Aortic smooth muscle cell (primary cell): ENCODE results near the gene ANKRD52. TPM values are rescaled to one million over a fixed set of nuclear protein-coding genes. Genes with fewer than 3 reads are reported as not detected.

Experiments
- total RNA-seq: library from RNA; depleted of rRNA; stranded (reverse); fragments of >200 nt; gene quantifications from 2 replicates; pipeline ENCODE4 v1.2.3, GENCODE V29; 2014

The ANKRD52 gene
- total RNA-seq: 16.8 and 18.5 TPM in 2 replicates

GRCh38 chr12:56258068-56258819, at the start of gene ANKRD52:
Gene ANKRD52 (minus strand): TSS chr12:56258384. CDS start chr12:56258269, 115 bp downstream.

GRCh38 chr12:56299853-56300643, 41.9 kb upstream of the ANKRD52 start, which contains the start of gene CS:
Gene CS (minus strand): TSS chr12:56300330. CDS start chr12:56300201, 129 bp downstream.

GRCh38 chr12:56266693-56267442, 8.7 kb upstream of the ANKRD52 start, which contains the start of gene COQ10A:
Gene COQ10A (plus strand): TSS chr12:56266942. CDS start chr12:56267119, 177 bp downstream.

GRCh38 chr12:56229916-56230431, 28.2 kb downstream of the ANKRD52 start, which contains the start of gene SLC39A5:
Gene SLC39A5 (plus strand): TSS chr12:56230051. CDS start chr12:56231275, 1,224 bp downstream.

GRCh38 chr12:56224102-56224701, 34.0 kb downstream of the ANKRD52 start, which contains the start of gene NABP2:
Gene NABP2 (plus strand): TSS chr12:56224342. CDS start chr12:56224857, 515 bp downstream.

DNA sequence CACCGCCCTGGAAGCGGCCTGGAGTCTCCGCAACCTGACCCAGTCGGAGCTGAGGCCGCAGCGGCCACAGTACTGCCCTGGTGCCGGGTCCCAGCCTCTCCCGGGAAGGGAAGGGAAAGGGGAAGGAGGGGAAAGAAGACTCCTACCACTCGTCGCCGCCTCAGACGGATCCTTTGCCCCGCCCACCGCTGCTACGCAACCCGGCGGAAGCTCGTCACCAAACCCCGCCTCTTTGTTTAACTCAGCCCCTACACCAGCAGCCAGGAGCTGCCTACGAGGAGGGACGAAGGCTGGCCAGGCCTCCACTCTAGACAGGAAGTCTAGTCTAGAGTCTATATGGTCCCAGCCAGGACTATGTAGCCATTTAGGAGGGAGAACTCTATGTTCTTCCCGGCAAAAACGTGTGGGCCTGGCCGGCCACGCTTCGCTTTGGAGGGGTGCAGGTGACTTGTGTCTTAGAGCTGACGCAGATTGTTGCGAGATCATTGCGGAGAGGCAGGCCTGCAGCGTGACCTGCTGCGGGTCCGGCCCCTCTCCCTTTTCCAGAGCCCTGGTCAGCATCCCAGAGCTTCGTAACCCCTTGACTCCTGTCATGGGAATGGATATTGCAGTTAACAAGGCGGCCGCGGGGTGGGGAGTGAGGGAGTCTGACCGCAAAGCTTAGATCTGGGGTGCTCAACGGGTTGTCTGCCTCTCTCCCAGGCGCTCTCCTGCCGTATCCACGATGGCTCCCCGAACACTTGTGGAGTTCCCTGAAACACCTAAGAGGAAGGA, 36.2 kb downstream of the ANKRD52 start, which contains the start of gene RNF41:
TSS of gene RNF41 (minus strand) at position 166 of the 774 bp plus-strand sequence. CDS start 7,875 bp downstream, outside the sequence.

DNA sequence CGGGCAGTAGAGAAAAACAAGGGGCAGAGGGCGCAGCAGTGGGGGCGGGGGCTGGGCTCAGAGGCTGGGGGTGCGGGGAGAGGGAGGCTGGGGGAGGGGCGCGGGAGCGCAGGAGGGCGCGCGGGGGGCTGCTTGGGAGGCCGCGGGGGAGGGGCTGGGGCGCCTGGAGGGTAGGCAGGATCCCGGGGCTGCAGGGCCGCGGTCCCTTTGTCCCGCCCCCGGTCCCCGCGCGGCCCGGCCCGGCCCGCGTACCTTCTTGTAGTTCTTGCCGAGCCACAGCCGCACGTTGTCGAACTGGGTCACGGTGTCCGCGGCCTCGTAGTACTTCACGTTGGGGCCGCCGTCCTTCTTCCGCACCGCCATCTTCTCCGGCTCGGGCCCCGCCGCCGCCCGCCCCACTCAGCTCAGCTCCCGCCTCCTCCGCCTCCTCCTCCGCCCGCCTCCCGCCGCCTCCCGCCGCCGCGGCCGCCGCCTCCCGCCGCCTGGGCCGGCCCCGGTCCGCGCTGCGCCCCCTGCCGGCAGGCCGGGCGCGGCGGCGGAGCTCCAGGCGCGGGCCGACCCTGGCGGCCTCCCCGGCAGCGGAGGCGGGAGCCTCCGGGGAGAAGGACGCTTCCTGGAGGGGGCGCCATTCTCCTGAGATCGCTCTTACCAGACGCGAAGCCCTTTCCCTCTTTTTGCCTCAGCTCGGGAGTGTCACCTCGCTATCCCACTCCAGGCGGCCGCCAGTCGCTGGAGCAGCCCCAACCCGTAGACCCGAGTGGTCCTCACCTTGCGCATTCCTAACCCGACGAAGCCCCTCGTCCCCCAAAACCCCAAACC, 68.9 kb downstream of the ANKRD52 start, which contains the start of gene SMARCC2:
TSS of gene SMARCC2 (minus strand) at position 385 of the 819 bp plus-strand sequence. CDS start at position 363, 22 bp downstream.

Other genes starting within 250 kb of the ANKRD52 start
- gene IKZF4, start 237.3 kb downstream of the ANKRD52 start, total RNA-seq: 1.1 and 2.5 TPM in 2 replicates
- gene RPS26, start 216.5 kb downstream of the ANKRD52 start, total RNA-seq: 63.3 and 80.3 TPM in 2 replicates
- 0.19 and 3.6 TPM in 2 replicates for gene ERBB3, start 178.2 kb downstream of the ANKRD52 start, total RNA-seq
- gene PA2G4, start 153.8 kb downstream of the ANKRD52 start, total RNA-seq: 129 and 141 TPM in 2 replicates
- 3,729 and 3,955 TPM in 2 replicates for gene RPL41, start 141.8 kb downstream of the ANKRD52 start, total RNA-seq
- 6.8 and 7.9 TPM in 2 replicates for gene ZC3H10, start 140.1 kb downstream of the ANKRD52 start, total RNA-seq
- 209 and 236 TPM in 2 replicates for gene ESYT1, start 130.1 kb downstream of the ANKRD52 start, total RNA-seq
- gene MYL6B, start 105.8 kb downstream of the ANKRD52 start, total RNA-seq: 93.8 and 98.2 TPM in 2 replicates
- 3,015 and 3,100 TPM in 2 replicates for gene MYL6, start 100.0 kb downstream of the ANKRD52 start, total RNA-seq
- 47.4 and 50.4 TPM in 2 replicates for gene SMARCC2, start 68.9 kb downstream of the ANKRD52 start, total RNA-seq
- gene RNF41, start 36.5 kb downstream of the ANKRD52 start, total RNA-seq: 109 and 127 TPM in 2 replicates
- 31.9 and 33.2 TPM in 2 replicates for gene NABP2, start 34.0 kb downstream of the ANKRD52 start, total RNA-seq
- gene SLC39A5, start 28.3 kb downstream of the ANKRD52 start, total RNA-seq: 0.25 TPM in 1 of 2 replicates, not detected in the other
- 8.6 TPM in 2 replicates for gene COQ10A, start 8.6 kb upstream of the ANKRD52 start, total RNA-seq
- gene CS, start 41.9 kb upstream of the ANKRD52 start, total RNA-seq: 82.7 and 94.0 TPM in 2 replicates
- gene CNPY2, start 57.6 kb upstream of the ANKRD52 start, total RNA-seq: 78.8 and 85.5 TPM in 2 replicates
- 16.9 and 21.1 TPM in 2 replicates for gene PAN2, start 75.6 kb upstream of the ANKRD52 start, total RNA-seq
- gene IL23A, start 80.5 kb upstream of the ANKRD52 start, total RNA-seq: 0.12 TPM in 1 of 2 replicates, not detected in the other
- 172 and 185 TPM in 2 replicates for gene STAT2, start 101.7 kb upstream of the ANKRD52 start, total RNA-seq
- gene APOF, start 104.5 kb upstream of the ANKRD52 start, total RNA-seq: not detected in 2 replicates
- 4.8 and 10.3 TPM in 2 replicates for gene TIMELESS, start 191.0 kb upstream of the ANKRD52 start, total RNA-seq
- gene MIP, start 196.3 kb upstream of the ANKRD52 start, total RNA-seq: not detected in 2 replicates
- gene SPRYD4, start 210.2 kb upstream of the ANKRD52 start, total RNA-seq: 1.6 TPM in 2 replicates
- gene GLS2, start 229.8 kb upstream of the ANKRD52 start, total RNA-seq: 0.13 TPM in 1 of 2 replicates, not detected in the other